Measurements from ENCODE around the gene PIK3IP1.
A peak's percentile ranks its signal among the peaks of the same experiment; 100 is the strongest.

The PIK3IP1 gene

GRCh38 chr22:31291481-31292235, 630 bp downstream of the PIK3IP1 start:
- Histone ChIP-seq H3K4me1 (peaks cover 0 to 62% (median 33%) of the 10 kb centered on the region in 4 donors), H3K4me3 (peak overlapping the region; percentile 66 to 85), H3K27me3 (no peaks in the 10 kb centered on the region), H3K9me3 (no peaks in the 10 kb centered on the region), H3K36me3 (peaks cover 23 to 31% (median 26%) of the 10 kb centered on the region in 3 donors), H3K27ac (peak overlapping the region; percentile 85 to 95)
- no peak for DNase-seq
- no peak for TF ChIP-seq CTCF (IDR thresholded peaks at IDR 0.05)
- intact Hi-C loops (cut with DNase I; ENCODE audit: low total_unique reads): loop anchor here (5.0 to 10.0 kb wide), 2 partner anchors 53 to 1304 kb away; partner anchors contain the start of gene PATZ1

DNA sequence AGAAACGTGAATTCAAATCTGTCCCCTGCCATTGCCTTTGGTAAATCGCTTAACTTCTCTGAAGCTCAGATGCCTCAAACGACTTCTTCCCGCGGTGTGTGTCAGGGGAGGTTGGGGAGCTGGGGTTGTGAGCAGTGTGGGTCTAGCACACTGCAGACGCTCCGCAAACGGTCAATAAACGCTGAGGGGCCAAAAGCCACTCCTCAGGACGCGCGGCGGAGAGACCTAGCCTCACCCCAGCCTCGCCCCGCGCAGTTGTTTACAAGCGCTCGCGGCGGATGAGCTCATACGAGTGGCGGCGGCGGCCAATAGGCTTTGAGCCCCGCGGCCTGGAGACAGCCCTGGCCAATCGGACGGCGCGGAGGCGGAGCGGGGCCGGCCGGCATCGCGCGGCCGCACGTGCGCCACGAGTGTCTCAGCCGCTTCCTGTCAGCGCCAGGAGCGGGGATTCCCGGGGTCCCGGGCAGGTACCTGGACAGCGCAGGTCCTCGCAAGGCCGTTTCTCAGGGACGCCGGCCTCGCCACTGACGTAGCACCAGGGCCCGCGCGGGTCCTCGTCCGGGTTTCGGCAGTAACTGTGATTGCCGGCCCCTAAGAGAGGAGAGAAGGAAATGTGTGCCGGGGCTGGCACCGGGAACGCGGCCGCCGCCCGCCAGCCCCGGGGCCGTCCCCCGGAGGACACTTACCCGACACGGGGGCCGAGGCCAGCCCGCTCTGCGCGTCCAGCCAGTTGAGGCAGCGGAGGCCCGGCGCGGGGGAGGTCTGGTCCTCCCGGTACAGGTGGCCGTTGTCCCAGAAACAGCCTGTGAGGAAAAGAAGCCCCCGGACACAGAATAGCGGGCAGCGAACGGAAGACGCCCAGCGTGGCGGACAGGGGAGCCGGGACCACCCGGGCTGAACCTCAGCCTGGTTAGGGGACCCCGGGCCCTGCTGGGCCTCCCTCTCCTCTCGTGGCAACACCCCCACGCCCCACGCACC, 1.5 kb downstream of the PIK3IP1 start:
- Histone ChIP-seq H3K9me3 (no peaks in the 10 kb centered on the region), H3K27me3 (no peaks in the 10 kb centered on the region), H3K36me3 (peaks cover 28 to 40% (median 31%) of the 10 kb centered on the region in 3 donors), H3K27ac (peak overlapping the region; percentile 85 to 95), H3K4me1 (peaks cover 0 to 53% (median 31%) of the 10 kb centered on the region in 4 donors), H3K4me3 (peak overlapping the region; percentile 66 to 85)
- intact Hi-C loops (cut with DNase I; ENCODE audit: low total_unique reads): loop anchor here (5.0 to 10.0 kb wide), 2 partner anchors 54 to 1303 kb away; partner anchors contain the start of gene PATZ1
- no peak for TF ChIP-seq CTCF (IDR thresholded peaks at IDR 0.05)
- peak; percentile 96 to 97 for DNase-seq

- H3K27ac ChIP-seq: peak overlapping the region; percentile 85 to 95
- H3K27me3 ChIP-seq: no peaks in the 10 kb centered on the region
- H3K4me1 ChIP-seq: peaks cover 0 to 49% (median 30%) of the 10 kb centered on the region in 4 donors
- no peak for TF ChIP-seq CTCF (IDR thresholded peaks at IDR 0.05)
- H3K4me3 ChIP-seq: peak overlapping the region in 1 of 2 donors; percentile 85
- H3K36me3 ChIP-seq: peaks cover 43 to 54% (median 46%) of the 10 kb centered on the region in 3 donors
- H3K9me3 ChIP-seq: no peaks in the 10 kb centered on the region
- intact Hi-C loops (cut with DNase I; ENCODE audit: low total_unique reads): no loop called here
- DNase-seq: no peak
Measured at GRCh38 chr22:31289344-31289743, 2.9 kb downstream of the PIK3IP1 start.

DNA sequence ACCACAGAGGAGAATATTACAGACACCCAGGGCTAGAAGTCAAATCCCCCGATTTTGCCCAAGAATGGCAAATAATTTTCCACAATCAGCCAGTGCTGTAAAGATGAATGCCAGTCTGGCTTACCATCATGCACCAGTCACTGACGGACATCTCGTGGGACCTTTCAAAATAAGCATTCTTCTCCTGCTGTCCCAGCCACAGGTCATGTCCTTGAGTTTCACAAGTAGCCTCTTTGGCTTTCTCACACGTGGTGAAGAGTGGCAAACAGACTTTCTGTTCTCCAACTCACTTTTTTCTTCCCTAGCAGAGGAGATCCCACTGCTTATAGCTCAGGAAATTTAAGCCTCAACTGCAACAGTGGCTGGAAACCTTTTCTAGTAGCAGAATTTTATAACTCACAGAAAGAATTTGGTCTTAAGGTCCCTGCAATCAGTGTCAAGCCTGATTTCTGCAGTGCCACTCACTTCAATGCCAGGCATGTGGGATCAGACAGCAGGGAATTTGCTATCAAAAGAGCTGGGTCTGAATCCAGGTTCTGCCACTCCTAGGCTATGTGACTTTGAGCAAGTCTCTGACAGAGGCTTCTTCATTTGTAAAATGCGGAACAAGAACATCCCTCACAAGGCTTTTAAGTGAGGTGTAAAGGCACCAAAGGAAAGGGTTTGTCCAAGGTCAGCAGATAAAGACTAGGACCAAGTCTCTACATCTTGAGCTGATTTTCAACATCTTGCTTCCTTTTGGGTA, 3.6 kb downstream of the PIK3IP1 start:
- H3K9me3 ChIP-seq: no peaks in the 10 kb centered on the region
- H3K4me3 ChIP-seq: no peak overlapping the region
- TF ChIP-seq CTCF (IDR thresholded peaks at IDR 0.05): no peak
- no peaks in the 10 kb centered on the region for H3K27me3 ChIP-seq
- H3K27ac ChIP-seq: peak overlapping the region; percentile 85 to 95
- no peak for DNase-seq
- intact Hi-C loops (cut with DNase I; ENCODE audit: low total_unique reads): no loop called here
- peaks cover 49 to 61% (median 52%) of the 10 kb centered on the region in 3 donors for H3K36me3 ChIP-seq
- H3K4me1 ChIP-seq: peaks cover 0 to 42% (median 26%) of the 10 kb centered on the region in 4 donors
